HepG2 (cell line): ENCODE results near the gene MPIG6B. TPM values are rescaled to one million over a fixed set of nuclear protein-coding genes. Genes with fewer than 3 reads are reported as not detected.
A peak's percentile ranks its signal among the peaks of the same experiment; 100 is the strongest.

Source experiments
- CEBPB ChIP-seq: IDR thresholded peaks from 2 replicates; pipeline ENCODE4 v1.6.1; 2011; ENCODE audit warnings: low read depth, low read length, improper control_type of control experiment, borderline replicate concordance
- HNRNPH1 ChIP-seq: fragments of 200-400 bp; formaldehyde crosslinking; optimal IDR thresholded peaks from 2 replicates; pipeline ENCODE3; 2017; ENCODE audit warnings: mild to moderate bottlenecking, low read depth, low read length
- ZNF138 ChIP-seq: sonication (generic); formaldehyde crosslinking; IDR thresholded peaks from 2 replicates; pipeline ENCODE4 v1.5.0; 2020; ENCODE audit warnings: mild to moderate bottlenecking, low read depth, missing genetic modification reagents
- ZNF263 ChIP-seq: sonication (generic); formaldehyde crosslinking; IDR thresholded peaks from 2 replicates; pipeline ENCODE4 v1.4.0; 2020; ENCODE audit warnings: missing genetic modification reagents
- ZNF33A ChIP-seq: sonication (generic); formaldehyde crosslinking; IDR thresholded peaks from 2 replicates; pipeline ENCODE4 v1.5.1; 2020; ENCODE audit warnings: missing genetic modification reagents, mild to moderate bottlenecking, moderate library complexity, borderline replicate concordance
- ZNF562 ChIP-seq: sonication (generic); formaldehyde crosslinking; IDR thresholded peaks from 2 replicates; pipeline ENCODE4 v1.8.0; 2022; ENCODE audit warnings: missing genetic modification reagents, borderline replicate concordance
- ZNF569 ChIP-seq: sonication (generic); formaldehyde crosslinking; IDR thresholded peaks from 2 replicates; pipeline ENCODE4 v1.5.0; 2020; ENCODE audit warnings: mild to moderate bottlenecking, missing genetic modification reagents, moderate library complexity, borderline replicate concordance
- ZNF570 ChIP-seq: sonication (generic); formaldehyde crosslinking; IDR thresholded peaks from 2 replicates; pipeline ENCODE4 v1.4.0; 2020; ENCODE audit warnings: mild to moderate bottlenecking, missing genetic modification reagents, borderline replicate concordance
- ZNF768 ChIP-seq: sonication (generic); formaldehyde crosslinking; IDR thresholded peaks from 2 replicates; pipeline ENCODE4 v1.4.0; 2020; ENCODE audit warnings: missing genetic modification reagents
- polyA plus RNA-seq, 8 experiments: library from polyadenylated mRNA; depleted of rRNA in 3 of 8; stranded (reverse) in 7 of 8; unstranded in 1 of 8; fragments of >200 nt; fragmentation: Illumina TruSeq in 4 of 8; extraction: Trizol in 4 of 8; gene quantifications; 2 replicates each; pipeline versions ENCODE4 v1.2.1 to v1.2.3, GENCODE V29; 2011 to 2016; ENCODE audit warnings: low read depth in 4 of 8, missing spikeins in 1 of 8, mixed read lengths in 1 of 8; ENCODE audit not compliant: insufficient read depth in 1 of 8
- total RNA-seq, 5 experiments: library from RNA; depleted of rRNA; stranded (reverse); fragments of >200 nt; fragmentation: Illumina TruSeq; extraction: Trizol; gene quantifications; 2 replicates each; pipeline ENCODE4 v1.2.3, GENCODE V29; 2016; ENCODE audit warnings: low read depth in 1 of 5
- TF ChIP-seq, protein P1 (sequence below): IDR thresholded peaks from 2 replicates; pipeline ENCODE4 v1.6.1; 2016; ENCODE audit warnings: missing compliant biosample characterization, missing genetic modification reagents, borderline replicate concordance
- TF ChIP-seq, protein P2 (sequence below), 2 experiments: sonication (generic) in 1 of 2; formaldehyde crosslinking in 1 of 2; IDR thresholded peaks; 2 replicates each; pipeline versions ENCODE4 v1.4.0 to v1.6.1; 2016 to 2020; ENCODE audit warnings: borderline replicate concordance in 1 of 2, low read depth in 1 of 2, mild to moderate bottlenecking in 1 of 2, missing genetic modification reagents in 1 of 2
- TF ChIP-seq, protein P3 (sequence below): sonication (generic); formaldehyde crosslinking; IDR thresholded peaks from 2 replicates; pipeline ENCODE4 v1.8.1; 2023; ENCODE audit warnings: missing genetic modification reagents, inconsistent platforms, borderline replicate concordance
- TF ChIP-seq, protein P4 (sequence below): IDR thresholded peaks from 2 replicates; pipeline ENCODE4 v1.6.1; 2018; ENCODE audit warnings: missing genetic modification reagents, mild to moderate bottlenecking, missing compliant biosample characterization
- TF ChIP-seq, protein P5 (sequence below): sonication (generic); formaldehyde crosslinking; IDR thresholded peaks from 2 replicates; pipeline ENCODE4 v1.5.1; 2020; ENCODE audit warnings: mild to moderate bottlenecking, missing genetic modification reagents, borderline replicate concordance

Gene MPIG6B
- total and polyA plus RNA-seq, 2 of the 13 experiments (the other 11 are each of a cell fraction or from before 2014, with no cell fraction given) = not detected

DNA sequence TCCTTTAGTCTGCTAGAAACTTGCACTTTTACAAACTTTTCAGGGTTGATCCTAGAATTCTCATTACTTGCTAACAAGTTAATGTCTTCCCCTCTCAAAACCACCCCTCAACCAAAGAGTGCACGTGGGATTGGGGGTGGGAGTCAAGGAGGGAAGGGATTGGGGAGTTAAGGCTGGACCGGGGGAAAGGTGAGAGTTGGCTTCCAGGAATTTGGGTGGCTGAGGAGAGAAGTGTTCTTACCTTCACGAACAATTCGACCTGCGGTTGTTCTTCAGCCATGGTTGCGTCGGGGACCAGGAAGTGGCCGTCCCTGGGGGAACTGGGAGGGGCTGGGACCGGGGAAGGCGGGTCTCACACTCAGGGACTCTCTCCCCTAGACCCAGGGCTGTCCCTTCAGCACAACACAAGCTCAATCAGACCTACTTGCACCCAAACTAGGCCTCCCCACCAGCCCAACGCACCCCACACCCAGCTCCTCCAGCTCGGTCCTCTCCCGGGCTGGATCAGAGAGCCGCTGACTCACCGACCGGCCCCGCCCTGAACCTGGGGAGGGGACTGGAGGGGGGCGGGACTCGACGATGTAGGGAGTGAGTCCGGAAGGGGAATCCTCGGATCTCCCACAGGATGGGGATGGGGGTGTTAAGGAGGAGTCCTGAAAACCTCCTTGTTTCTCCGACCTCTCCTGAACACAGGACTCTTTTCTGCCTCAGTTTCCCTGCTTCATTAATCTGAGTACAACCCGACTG, 13.0 kb downstream of the MPIG6B start, which contains the start of gene CLIC1 (continued):
- TF ChIP-seq HNRNPH1 = peak; percentile 92
- TF ChIP-seq CEBPB = no peak
- TF ChIP-seq ZNF768 (CRISPR knock-in tag) = peak; percentile 73
- TF ChIP-seq, protein P1, sequence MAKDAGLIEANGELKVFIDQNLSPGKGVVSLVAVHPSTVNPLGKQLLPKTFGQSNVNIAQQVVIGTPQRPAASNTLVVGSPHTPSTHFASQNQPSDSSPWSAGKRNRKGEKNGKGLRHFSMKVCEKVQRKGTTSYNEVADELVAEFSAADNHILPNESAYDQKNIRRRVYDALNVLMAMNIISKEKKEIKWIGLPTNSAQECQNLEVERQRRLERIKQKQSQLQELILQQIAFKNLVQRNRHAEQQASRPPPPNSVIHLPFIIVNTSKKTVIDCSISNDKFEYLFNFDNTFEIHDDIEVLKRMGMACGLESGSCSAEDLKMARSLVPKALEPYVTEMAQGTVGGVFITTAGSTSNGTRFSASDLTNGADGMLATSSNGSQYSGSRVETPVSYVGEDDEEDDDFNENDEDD (CRISPR knock-in tag) = peak; percentile 41; the same call in 1 of the 2 replicates
- 0 out of 2 replicates have a peak, but pooled peaks have one; percentile 3 for TF ChIP-seq ZNF570 (CRISPR knock-in tag)
- no peak for TF ChIP-seq ZNF33A (CRISPR knock-in tag)
- TF ChIP-seq, protein P2, sequence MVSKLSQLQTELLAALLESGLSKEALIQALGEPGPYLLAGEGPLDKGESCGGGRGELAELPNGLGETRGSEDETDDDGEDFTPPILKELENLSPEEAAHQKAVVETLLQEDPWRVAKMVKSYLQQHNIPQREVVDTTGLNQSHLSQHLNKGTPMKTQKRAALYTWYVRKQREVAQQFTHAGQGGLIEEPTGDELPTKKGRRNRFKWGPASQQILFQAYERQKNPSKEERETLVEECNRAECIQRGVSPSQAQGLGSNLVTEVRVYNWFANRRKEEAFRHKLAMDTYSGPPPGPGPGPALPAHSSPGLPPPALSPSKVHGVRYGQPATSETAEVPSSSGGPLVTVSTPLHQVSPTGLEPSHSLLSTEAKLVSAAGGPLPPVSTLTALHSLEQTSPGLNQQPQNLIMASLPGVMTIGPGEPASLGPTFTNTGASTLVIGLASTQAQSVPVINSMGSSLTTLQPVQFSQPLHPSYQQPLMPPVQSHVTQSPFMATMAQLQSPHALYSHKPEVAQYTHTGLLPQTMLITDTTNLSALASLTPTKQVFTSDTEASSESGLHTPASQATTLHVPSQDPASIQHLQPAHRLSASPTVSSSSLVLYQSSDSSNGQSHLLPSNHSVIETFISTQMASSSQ (IDR thresholded peaks at IDR 0.05; ENCODE audit: low read depth) = peak; percentile 37
- TF ChIP-seq, protein P2 (CRISPR knock-in tag; IDR thresholded peaks at IDR 0.05; ENCODE audit: borderline replicate concordance) = peak; percentile 49; the same call in 1 of the 2 replicates
- no peak for TF ChIP-seq ZNF562 (CRISPR knock-in tag)
- TF ChIP-seq, protein P3, sequence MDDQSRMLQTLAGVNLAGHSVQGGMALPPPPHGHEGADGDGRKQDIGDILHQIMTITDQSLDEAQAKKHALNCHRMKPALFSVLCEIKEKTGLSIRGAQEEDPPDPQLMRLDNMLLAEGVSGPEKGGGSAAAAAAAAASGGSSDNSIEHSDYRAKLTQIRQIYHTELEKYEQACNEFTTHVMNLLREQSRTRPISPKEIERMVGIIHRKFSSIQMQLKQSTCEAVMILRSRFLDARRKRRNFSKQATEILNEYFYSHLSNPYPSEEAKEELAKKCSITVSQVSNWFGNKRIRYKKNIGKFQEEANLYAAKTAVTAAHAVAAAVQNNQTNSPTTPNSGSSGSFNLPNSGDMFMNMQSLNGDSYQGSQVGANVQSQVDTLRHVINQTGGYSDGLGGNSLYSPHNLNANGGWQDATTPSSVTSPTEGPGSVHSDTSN = no peak
- no peak for TF ChIP-seq ZNF138 (CRISPR knock-in tag)
- TF ChIP-seq, protein P4, sequence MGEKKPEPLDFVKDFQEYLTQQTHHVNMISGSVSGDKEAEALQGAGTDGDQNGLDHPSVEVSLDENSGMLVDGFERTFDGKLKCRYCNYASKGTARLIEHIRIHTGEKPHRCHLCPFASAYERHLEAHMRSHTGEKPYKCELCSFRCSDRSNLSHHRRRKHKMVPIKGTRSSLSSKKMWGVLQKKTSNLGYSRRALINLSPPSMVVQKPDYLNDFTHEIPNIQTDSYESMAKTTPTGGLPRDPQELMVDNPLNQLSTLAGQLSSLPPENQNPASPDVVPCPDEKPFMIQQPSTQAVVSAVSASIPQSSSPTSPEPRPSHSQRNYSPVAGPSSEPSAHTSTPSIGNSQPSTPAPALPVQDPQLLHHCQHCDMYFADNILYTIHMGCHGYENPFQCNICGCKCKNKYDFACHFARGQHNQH (CRISPR knock-in tag) = peak; percentile 94
- TF ChIP-seq, protein P5, sequence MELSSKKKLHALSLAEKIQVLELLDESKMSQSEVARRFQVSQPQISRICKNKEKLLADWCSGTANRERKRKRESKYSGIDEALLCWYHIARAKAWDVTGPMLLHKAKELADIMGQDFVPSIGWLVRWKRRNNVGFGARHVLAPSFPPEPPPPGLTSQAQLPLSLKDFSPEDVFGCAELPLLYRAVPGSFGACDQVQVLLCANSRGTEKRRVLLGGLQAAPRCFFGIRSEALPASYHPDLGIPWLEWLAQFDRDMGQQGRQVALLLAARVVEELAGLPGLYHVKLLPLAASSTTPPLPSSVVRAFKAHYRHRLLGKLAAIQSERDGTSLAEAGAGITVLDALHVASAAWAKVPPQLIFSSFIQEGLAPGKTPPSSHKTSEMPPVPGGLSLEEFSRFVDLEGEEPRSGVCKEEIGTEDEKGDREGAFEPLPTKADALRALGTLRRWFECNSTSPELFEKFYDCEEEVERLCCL (CRISPR knock-in tag) = peak; percentile 81; the same call in 1 of the 2 replicates
- TF ChIP-seq ZNF569 (CRISPR knock-in tag) = no peak
- TF ChIP-seq ZNF263 = peak; percentile 86
